Neural progenitor cell (in vitro differentiated cells): ENCODE results near the gene RNF212B.

Experiments
- EZH2phosphoT487 ChIP-seq: fragments of 200-600 bp; sonication (generic); IDR thresholded peaks from 2 replicates; pipeline ENCODE4 v1.6.1; 2017; ENCODE audit warnings: antibody characterized with exemption
- TF ChIP-seq, protein P1 (sequence below): fragments of 200-600 bp; sonication (generic); IDR thresholded peaks from 2 replicates; pipeline ENCODE4 v1.5.1; 2017; ENCODE audit warnings: antibody characterized with exemption, mild to moderate bottlenecking

DNA sequence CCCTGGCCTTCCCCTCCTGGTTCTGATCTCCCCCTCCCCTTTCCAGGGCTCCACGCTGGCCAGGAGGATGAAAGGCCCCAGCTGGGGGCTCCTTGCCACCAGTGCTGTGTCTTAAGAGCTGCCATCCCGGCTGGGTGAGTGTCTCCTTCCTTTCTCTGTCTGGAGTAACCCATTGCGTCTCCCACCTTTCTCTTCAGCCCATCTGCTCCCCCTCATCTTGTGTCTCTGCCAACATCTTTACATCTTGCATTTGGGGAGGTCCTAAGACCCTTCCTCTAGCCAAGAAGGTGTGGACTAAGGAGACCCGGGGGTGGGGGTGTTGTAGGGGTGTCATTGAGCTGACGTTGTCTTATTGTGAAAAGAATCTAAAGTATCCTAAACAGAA is 69.4 kb downstream of the RNF212B start:
- TF ChIP-seq, protein P1, sequence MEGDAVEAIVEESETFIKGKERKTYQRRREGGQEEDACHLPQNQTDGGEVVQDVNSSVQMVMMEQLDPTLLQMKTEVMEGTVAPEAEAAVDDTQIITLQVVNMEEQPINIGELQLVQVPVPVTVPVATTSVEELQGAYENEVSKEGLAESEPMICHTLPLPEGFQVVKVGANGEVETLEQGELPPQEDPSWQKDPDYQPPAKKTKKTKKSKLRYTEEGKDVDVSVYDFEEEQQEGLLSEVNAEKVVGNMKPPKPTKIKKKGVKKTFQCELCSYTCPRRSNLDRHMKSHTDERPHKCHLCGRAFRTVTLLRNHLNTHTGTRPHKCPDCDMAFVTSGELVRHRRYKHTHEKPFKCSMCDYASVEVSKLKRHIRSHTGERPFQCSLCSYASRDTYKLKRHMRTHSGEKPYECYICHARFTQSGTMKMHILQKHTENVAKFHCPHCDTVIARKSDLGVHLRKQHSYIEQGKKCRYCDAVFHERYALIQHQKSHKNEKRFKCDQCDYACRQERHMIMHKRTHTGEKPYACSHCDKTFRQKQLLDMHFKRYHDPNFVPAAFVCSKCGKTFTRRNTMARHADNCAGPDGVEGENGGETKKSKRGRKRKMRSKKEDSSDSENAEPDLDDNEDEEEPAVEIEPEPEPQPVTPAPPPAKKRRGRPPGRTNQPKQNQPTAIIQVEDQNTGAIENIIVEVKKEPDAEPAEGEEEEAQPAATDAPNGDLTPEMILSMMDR: no peak
- TF ChIP-seq EZH2phosphoT487: no peak
